ENCODE results near the gene HPN.

The HPN gene

GRCh38 chr19:35083691-35084508 lies 42.4 kb downstream of the HPN start:
- TF ChIP-seq, protein P1, sequence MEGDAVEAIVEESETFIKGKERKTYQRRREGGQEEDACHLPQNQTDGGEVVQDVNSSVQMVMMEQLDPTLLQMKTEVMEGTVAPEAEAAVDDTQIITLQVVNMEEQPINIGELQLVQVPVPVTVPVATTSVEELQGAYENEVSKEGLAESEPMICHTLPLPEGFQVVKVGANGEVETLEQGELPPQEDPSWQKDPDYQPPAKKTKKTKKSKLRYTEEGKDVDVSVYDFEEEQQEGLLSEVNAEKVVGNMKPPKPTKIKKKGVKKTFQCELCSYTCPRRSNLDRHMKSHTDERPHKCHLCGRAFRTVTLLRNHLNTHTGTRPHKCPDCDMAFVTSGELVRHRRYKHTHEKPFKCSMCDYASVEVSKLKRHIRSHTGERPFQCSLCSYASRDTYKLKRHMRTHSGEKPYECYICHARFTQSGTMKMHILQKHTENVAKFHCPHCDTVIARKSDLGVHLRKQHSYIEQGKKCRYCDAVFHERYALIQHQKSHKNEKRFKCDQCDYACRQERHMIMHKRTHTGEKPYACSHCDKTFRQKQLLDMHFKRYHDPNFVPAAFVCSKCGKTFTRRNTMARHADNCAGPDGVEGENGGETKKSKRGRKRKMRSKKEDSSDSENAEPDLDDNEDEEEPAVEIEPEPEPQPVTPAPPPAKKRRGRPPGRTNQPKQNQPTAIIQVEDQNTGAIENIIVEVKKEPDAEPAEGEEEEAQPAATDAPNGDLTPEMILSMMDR (conservative IDR thresholded peaks at IDR 0.05) = no peak
- no peak overlapping the region for H3K27ac ChIP-seq

GRCh38 chr19:35084509-35084762 lies 42.9 kb downstream of the HPN start:
- no peak overlapping the region for H3K27ac ChIP-seq

DNA sequence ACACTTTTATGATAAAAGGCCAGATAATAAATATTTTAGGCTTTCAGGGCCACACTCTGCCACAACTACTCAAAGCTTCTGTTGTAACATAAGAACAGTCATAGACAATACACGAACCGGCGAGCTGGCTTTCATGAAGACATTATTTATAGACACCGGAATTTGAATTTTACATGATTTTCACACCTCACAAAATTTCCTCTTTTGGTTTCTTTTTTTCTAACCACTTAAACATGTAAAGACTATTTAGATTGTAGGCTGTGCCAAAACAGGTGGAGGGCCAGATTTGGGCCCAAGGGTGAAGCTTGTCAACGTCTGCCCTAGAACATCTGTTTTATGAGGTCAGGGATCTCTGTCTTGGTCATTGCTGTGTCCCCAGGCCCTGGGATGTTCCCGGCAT lies 44.4 kb downstream of the HPN start:
- TF ChIP-seq, protein P1 (conservative IDR thresholded peaks at IDR 0.05) = no peak
- H3K27ac ChIP-seq = no peak overlapping the region

More at GRCh38 chr19:35084509-35084762, 42.9 kb downstream of the HPN start:
- TF ChIP-seq, protein P1 (conservative IDR thresholded peaks at IDR 0.05) = no peak

DNA sequence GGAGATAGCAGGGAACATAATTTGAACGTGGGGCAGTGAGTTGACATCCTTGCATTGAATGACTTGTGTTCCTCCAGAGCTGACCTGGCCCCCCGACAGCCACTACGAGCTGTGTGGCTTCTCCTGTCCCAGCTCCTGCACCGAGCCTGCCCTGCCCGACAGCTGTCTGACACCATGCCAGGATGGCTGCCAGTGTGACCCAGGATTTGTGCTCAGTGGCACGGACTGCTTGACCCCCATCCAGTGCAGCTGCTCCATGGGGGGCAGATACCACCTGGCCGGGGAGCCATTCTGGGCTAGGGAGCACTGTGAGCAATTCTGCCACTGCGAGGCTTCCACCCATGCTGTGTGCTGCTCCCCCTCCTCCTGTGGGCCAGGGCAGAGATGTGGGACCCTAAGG lies 44.9 kb downstream of the HPN start:
- TF ChIP-seq, protein P1 (conservative IDR thresholded peaks at IDR 0.05) = no peak
- H3K27ac ChIP-seq = no peak overlapping the region

DNA sequence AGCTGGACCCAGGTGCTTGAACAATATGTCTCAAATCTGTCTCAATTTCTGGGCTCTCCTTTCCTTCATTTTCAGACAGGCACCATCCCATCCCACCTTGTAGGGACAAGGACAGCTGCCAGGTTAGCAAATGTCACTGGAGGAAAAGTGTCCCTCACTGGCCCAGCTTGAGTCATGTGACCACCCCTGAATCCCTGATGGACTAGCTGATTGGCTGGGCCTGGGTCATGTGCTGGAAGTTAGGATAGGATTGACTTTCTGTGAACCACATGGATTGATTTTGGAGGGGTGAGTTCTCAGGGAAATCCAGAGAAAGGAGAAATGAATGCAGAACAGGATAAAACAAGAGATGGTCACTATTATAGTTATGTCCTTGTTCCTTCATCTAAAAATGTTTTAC lies 45.9 kb downstream of the HPN start:
- no peak overlapping the region for H3K27ac ChIP-seq
- TF ChIP-seq, protein P1 (conservative IDR thresholded peaks at IDR 0.05) = no peak

- TF ChIP-seq, protein P1 (conservative IDR thresholded peaks at IDR 0.05) = no peak
- no peak overlapping the region for H3K27ac ChIP-seq
Measured at GRCh38 chr19:35088131-35088913, 46.8 kb downstream of the HPN start.

DNA sequence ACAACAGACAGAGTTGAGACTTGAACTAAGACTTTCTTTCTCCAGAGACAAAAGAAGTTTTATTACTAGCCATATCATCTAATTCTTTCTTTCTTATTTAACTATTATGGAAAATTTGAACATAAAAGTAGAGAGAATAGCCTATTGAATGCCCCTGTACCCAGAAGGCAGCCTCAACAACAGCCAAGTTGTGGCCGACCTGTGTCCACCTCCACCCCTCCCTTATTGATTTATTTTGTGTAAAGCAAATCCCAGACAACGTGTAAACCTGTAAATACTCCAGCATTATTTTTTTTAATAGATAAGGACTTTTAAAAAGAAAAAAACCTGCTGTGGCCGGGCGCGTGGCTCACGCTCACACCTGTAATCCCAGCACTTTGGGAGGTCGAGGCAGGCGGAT lies 48.0 kb downstream of the HPN start:
- no peak overlapping the region for H3K27ac ChIP-seq
- TF ChIP-seq, protein P1 (conservative IDR thresholded peaks at IDR 0.05) = no peak

All from VCaP (cell line).